ENCODE data around the gene PEX16. TPM values are rescaled to one million over a fixed set of nuclear protein-coding genes. Genes with fewer than 3 reads are reported as not detected.

The PEX16 gene
- total RNA-seq, 1 donor from 2014 or later, result 35.8 TPM

DNA sequence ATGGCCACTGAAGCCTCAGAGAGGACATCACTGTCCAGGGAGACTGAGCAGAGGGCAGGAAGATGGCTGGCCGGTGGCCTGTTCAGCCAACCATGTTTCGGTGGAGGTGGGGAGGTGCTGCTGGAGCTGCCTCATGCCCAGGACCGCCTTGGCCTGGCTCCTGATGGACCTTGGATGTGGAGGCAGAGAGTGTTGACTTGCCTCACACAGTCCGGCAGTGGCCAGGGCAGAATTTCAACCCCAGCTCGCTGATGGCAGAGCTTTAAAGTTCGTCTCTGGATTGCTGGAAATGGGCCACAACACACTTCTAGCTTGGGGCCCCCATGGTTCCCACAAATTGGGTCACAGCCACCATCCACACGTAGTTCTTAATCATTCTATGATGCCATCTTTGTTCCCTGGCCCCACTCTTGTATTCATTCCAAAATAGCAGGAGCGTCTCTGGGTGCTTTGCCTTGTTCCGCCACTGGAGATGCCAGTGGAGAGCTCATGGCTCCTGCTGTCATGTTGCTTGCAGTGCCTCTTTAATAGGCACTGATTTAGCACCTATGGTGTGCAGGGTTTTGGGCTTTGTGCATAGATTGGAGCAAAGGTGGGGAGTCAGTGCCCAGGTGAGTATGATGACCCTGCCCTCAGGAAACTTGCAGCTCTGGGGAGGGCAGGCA is 26.7 kb downstream of the PEX16 start:
- TF ChIP-seq POLR2A (IDR thresholded peaks at IDR 0.05), result no peak
- no peak for TF ChIP-seq CTCF (IDR thresholded peaks at IDR 0.05)
- no peak for TF ChIP-seq POLR2AphosphoS5 (IDR thresholded peaks at IDR 0.05; ENCODE audit: insufficient read depth in 1 of 2, low read depth in 1 of 2)
- no peak overlapping the region for H3K4me3 ChIP-seq
- H3K27me3 ChIP-seq, result no peaks in the 10 kb centered on the region
- H3K4me1 ChIP-seq, result peaks cover under 1% of the 10 kb centered on the region
- intact Hi-C loops (cut with DNase I), result no loop called here
- no peak for DNase-seq (ENCODE audit: extremely low spot score in 2 of 2)
- no peaks in the 10 kb centered on the region for H3K9me3 ChIP-seq
- H3K27ac ChIP-seq, result no peak overlapping the region
- no peaks in the 10 kb centered on the region for H3K36me3 ChIP-seq

- no peaks in the 10 kb centered on the region for H3K36me3 ChIP-seq
- H3K27ac ChIP-seq, result no peak overlapping the region
- intact Hi-C loops (cut with DNase I), result no loop called here
- no peaks in the 10 kb centered on the region for H3K9me3 ChIP-seq
- H3K4me1 ChIP-seq, result peaks cover 8% of the 10 kb centered on the region
- H3K27me3 ChIP-seq, result no peaks in the 10 kb centered on the region
- TF ChIP-seq POLR2A (IDR thresholded peaks at IDR 0.05) (no peak), CTCF (IDR thresholded peaks at IDR 0.05) (no peak), POLR2AphosphoS5 (IDR thresholded peaks at IDR 0.05; ENCODE audit: insufficient read depth in 1 of 2, low read depth in 1 of 2) (no peak)
- DNase-seq (ENCODE audit: extremely low spot score in 2 of 2), result no peak
- H3K4me3 ChIP-seq, result no peak overlapping the region
These were observed 27.7 kb downstream of the PEX16 start for GRCh38 chr11:45889966-45890365.

- Histone ChIP-seq H3K4me1 (peaks cover 8% of the 10 kb centered on the region), H3K27ac (no peak overlapping the region), H3K36me3 (no peaks in the 10 kb centered on the region), H3K4me3 (no peak overlapping the region), H3K9me3 (no peaks in the 10 kb centered on the region), H3K27me3 (no peaks in the 10 kb centered on the region)
- TF ChIP-seq POLR2AphosphoS5 (IDR thresholded peaks at IDR 0.05; ENCODE audit: insufficient read depth in 1 of 2, low read depth in 1 of 2), result no peak
- no peak for TF ChIP-seq POLR2A (IDR thresholded peaks at IDR 0.05)
- no peak for TF ChIP-seq CTCF (IDR thresholded peaks at IDR 0.05)
- no peak for DNase-seq (ENCODE audit: extremely low spot score in 2 of 2)
- intact Hi-C loops (cut with DNase I), result no loop called here
These were observed 28.1 kb downstream of the PEX16 start for GRCh38 chr11:45889555-45889954.

GRCh38 chr11:45887587-45887986 is 30.1 kb downstream of the PEX16 start:
- no peak overlapping the region for H3K4me3 ChIP-seq
- no peak for DNase-seq (ENCODE audit: extremely low spot score in 2 of 2)
- TF ChIP-seq POLR2AphosphoS5 (IDR thresholded peaks at IDR 0.05; ENCODE audit: insufficient read depth in 1 of 2, low read depth in 1 of 2) (no peak), CTCF (IDR thresholded peaks at IDR 0.05) (no peak), POLR2A (IDR thresholded peaks at IDR 0.05) (no peak)
- no peaks in the 10 kb centered on the region for H3K36me3 ChIP-seq
- H3K4me1 ChIP-seq, result peaks cover 8% of the 10 kb centered on the region
- no peaks in the 10 kb centered on the region for H3K27me3 ChIP-seq
- intact Hi-C loops (cut with DNase I), result no loop called here
- no peak overlapping the region for H3K27ac ChIP-seq
- H3K9me3 ChIP-seq, result no peaks in the 10 kb centered on the region

- TF ChIP-seq POLR2AphosphoS5 (IDR thresholded peaks at IDR 0.05; ENCODE audit: insufficient read depth in 1 of 2, low read depth in 1 of 2) (no peak), CTCF (IDR thresholded peaks at IDR 0.05) (no peak), POLR2A (IDR thresholded peaks at IDR 0.05) (no peak)
- Histone ChIP-seq H3K4me1 (peaks cover 8% of the 10 kb centered on the region), H3K27ac (no peak overlapping the region), H3K9me3 (no peaks in the 10 kb centered on the region), H3K36me3 (peaks cover 0 to 4% of the 10 kb centered on the region in 2 donors), H3K4me3 (no peak overlapping the region), H3K27me3 (no peaks in the 10 kb centered on the region)
- intact Hi-C loops (cut with DNase I), result no loop called here
- no peak for DNase-seq (ENCODE audit: extremely low spot score in 2 of 2)
These were observed 30.7 kb downstream of the PEX16 start for GRCh38 chr11:45886816-45887520.

Measured in vagina (tissue), 2 donors.